AG04450 (cell line): ENCODE measurements around the gene EDNRA. TPM values are rescaled to one million over a fixed set of nuclear protein-coding genes. Genes with fewer than 3 reads are reported as not detected.

Source experiments
- CTCF ChIA-PET: fragments of 300-600, 350-600 bp; formaldehyde crosslinking; extraction: SDS; loops from one replicate; lab custom pipeline; 2022; ENCODE audit warnings: antibody characterized with exemption, inconsistent platforms; lab: Charles Lee
- POLR2A ChIA-PET: fragments of 350-600 bp; formaldehyde crosslinking; extraction: SDS; loops from one replicate; lab custom pipeline; 2021; ENCODE audit warnings: antibody characterized with exemption, inconsistent platforms; lab: Yijun Ruan, JAX
- DNase-seq: peaks from one replicate; pipeline ENCODE4 v3.0.0-alpha.2; 2011; ENCODE audit warnings: low read depth, low spot score
- H3K27ac ChIP-seq: one replicate; pipeline ENCODE4 v1.5.1; 2012; ENCODE audit warnings: low read depth, low read length, control low read depth
- H3K27me3 ChIP-seq: one replicate; pipeline ENCODE4 v1.6.0; 2012; ENCODE audit warnings: low read length; ENCODE audit not compliant: control insufficient read depth, insufficient read depth
- H3K4me3 ChIP-seq: 2 replicates; pipeline ENCODE4 v1.5.1; 2011; ENCODE audit warnings: mild to moderate bottlenecking, low read depth, low read length, control low read depth
- H3K9me3 ChIP-seq: 2 replicates; pipeline ENCODE4 v1.5.1; 2012; ENCODE audit warnings: low read length; ENCODE audit not compliant: control insufficient read depth, insufficient read depth
- CTCF ChIP-seq: IDR thresholded peaks from 2 replicates; pipeline ENCODE4 v1.5.1; 2011; ENCODE audit warnings: low read depth, low read length, control low read depth, inconsistent platforms
- polyA plus RNA-seq: library from polyadenylated mRNA; depleted of rRNA; stranded (reverse); fragments of >200 nt; gene quantifications from 2 replicates; pipeline ENCODE4 v1.2.3, GENCODE V29; 2011

Gene EDNRA
- polyA plus RNA-seq, 1 experiment, result 38.4 TPM

- TF ChIP-seq CTCF, result no peak
- Histone ChIP-seq H3K27ac (no peak overlapping the region), H3K4me3 (no peak overlapping the region), H3K9me3 (no peaks in the 10 kb centered on the region), H3K27me3 (no peaks in the 10 kb centered on the region)
- ChIA-PET POLR2A (interaction anchor here (0.6 kb wide), 1 partner anchor 106 kb away, joined by 3 read pairs; no protein-coding TSS in a partner anchor), CTCF (interaction anchor here (0.6 to 5.7 kb wide), 4 partner anchors 34 to 373 kb away, joined by 3 to 16 read pairs (median 4); no protein-coding TSS in a partner anchor)
- DNase-seq, result no peak
Measured at GRCh38 chr4:147485167-147485566, 4.3 kb downstream of the EDNRA start.

GRCh38 chr4:147487616-147488015, 6.7 kb downstream of the EDNRA start:
- H3K27me3 ChIP-seq, result no peaks in the 10 kb centered on the region
- CTCF ChIA-PET, result no interaction called here
- no peak for TF ChIP-seq CTCF
- no peak overlapping the region for H3K4me3 ChIP-seq
- no peaks in the 10 kb centered on the region for H3K9me3 ChIP-seq
- DNase-seq, result no peak
- POLR2A ChIA-PET, result no interaction called here
- H3K27ac ChIP-seq, result no peak overlapping the region

GRCh38 chr4:147488556-147488955, 7.7 kb downstream of the EDNRA start:
- CTCF ChIA-PET, result interaction anchor here (0.9 kb wide), 1 partner anchor 110 kb away, joined by 3 read pairs; no protein-coding TSS in a partner anchor
- Histone ChIP-seq H3K27ac (no peak overlapping the region), H3K27me3 (no peaks in the 10 kb centered on the region), H3K9me3 (no peaks in the 10 kb centered on the region), H3K4me3 (no peak overlapping the region)
- POLR2A ChIA-PET, result no interaction called here
- TF ChIP-seq CTCF, result no peak
- no peak for DNase-seq

- CTCF ChIA-PET, result no interaction called here
- no peak for DNase-seq
Measured at GRCh38 chr4:147491086-147491485, 10.2 kb downstream of the EDNRA start.

More at GRCh38 chr4:147491086-147491485, 10.2 kb downstream of the EDNRA start:
- H3K27me3 ChIP-seq, result no peaks in the 10 kb centered on the region
- TF ChIP-seq CTCF, result no peak
- POLR2A ChIA-PET, result no interaction called here
- H3K9me3 ChIP-seq, result no peaks in the 10 kb centered on the region
- no peak overlapping the region for H3K4me3 ChIP-seq
- no peak overlapping the region for H3K27ac ChIP-seq
